IMR-90 (cell line): ENCODE results near the gene OSTC. TPM values are rescaled to one million over a fixed set of nuclear protein-coding genes. Genes with fewer than 3 reads are reported as not detected.

Experiments
- ATAC-seq: fragments of 200-7000 bp; cut with Tn5 transposase; 2 replicates; pipeline ENCODE4 v1.9.1; 2020; ENCODE audit warnings: low read depth, mild to moderate bottlenecking, moderate library complexity
- BruUV-seq: library from RNA; stranded (reverse); fragments of 400-500 nt; replicated peaks from 2 replicates; lab custom pipeline; 2021; lab: Mats Ljungman, UMichigan
- CTCF ChIA-PET: fragments of 300-600 bp; formaldehyde crosslinking; extraction: SDS; loops from one replicate; lab custom pipeline; 2021; ENCODE audit warnings: antibody characterized with exemption; lab: Yijun Ruan, JAX
- POLR2A ChIA-PET: fragments of 300-600 bp; sonication (Branson Sonifier 250); formaldehyde crosslinking; loops from one replicate; lab custom pipeline; 2022; ENCODE audit warnings: antibody characterized with exemption; ENCODE audit not compliant: unreplicated experiment; lab: Charles Lee
- DNase-seq: peaks from one replicate; pipeline ENCODE4 v3.0.0; 2013
- H2AFZ ChIP-seq: replicated peaks from 2 replicates; pipeline ENCODE3; 2013; ENCODE audit warnings: low read length, mild to moderate bottlenecking; ENCODE audit not compliant: poor library complexity
- H2AK5ac ChIP-seq: 2 replicates; pipeline ENCODE4 v1.6.1; 2013; ENCODE audit warnings: low read depth, low read length, inconsistent platforms
- H2AK9ac ChIP-seq: replicated peaks from 2 replicates; pipeline ENCODE3; 2013; ENCODE audit warnings: mild to moderate bottlenecking, low read depth, low read length, moderate library complexity; ENCODE audit not compliant: poor library complexity
- H2BK120ac ChIP-seq: 2 replicates; pipeline ENCODE4 v1.6.1; 2013; ENCODE audit warnings: low read depth, low read length, inconsistent platforms
- H2BK15ac ChIP-seq: 3 replicates; pipeline ENCODE4 v1.6.1; 2013; ENCODE audit warnings: low read depth, low read length, inconsistent platforms
- H2BK20ac ChIP-seq: 2 replicates; pipeline ENCODE4 v1.6.1; 2013; ENCODE audit warnings: low read depth, mild to moderate bottlenecking, inconsistent platforms, low read length, moderate library complexity
- H2BK5ac ChIP-seq: 2 replicates; pipeline ENCODE4 v1.6.1; 2013; ENCODE audit warnings: mild to moderate bottlenecking, low read depth, low read length, inconsistent platforms; ENCODE audit not compliant: poor library complexity, severe bottlenecking
- H3K14ac ChIP-seq: replicated peaks from 2 replicates; pipeline ENCODE4 v1.6.1; 2013; ENCODE audit warnings: low read depth, low read length, inconsistent platforms
- H3K18ac ChIP-seq: 2 replicates; pipeline ENCODE4 v1.6.1; 2013; ENCODE audit warnings: low read depth, low read length, control low read depth
- H3K23ac ChIP-seq: 2 replicates; pipeline ENCODE4 v1.6.1; 2013; ENCODE audit warnings: low read depth, low read length, inconsistent platforms
- H3K27ac ChIP-seq: 2 replicates; pipeline ENCODE4 v1.5.1; 2013; ENCODE audit warnings: mild to moderate bottlenecking, control low read depth, low read length; ENCODE audit not compliant: insufficient read depth
- H3K27me3 ChIP-seq: 2 replicates; pipeline ENCODE4 v1.6.1; 2013; ENCODE audit warnings: low read length; ENCODE audit not compliant: control insufficient read depth, insufficient read depth
- H3K36me3 ChIP-seq: 2 replicates; pipeline ENCODE4 v1.6.1; 2013; ENCODE audit warnings: low read length, mixed read lengths; ENCODE audit not compliant: control insufficient read depth, insufficient read depth
- H3K4ac ChIP-seq: 2 replicates; pipeline ENCODE4 v1.6.1; 2013; ENCODE audit warnings: low read depth, low read length, inconsistent platforms
- H3K4me1 ChIP-seq: 2 replicates; pipeline ENCODE4 v1.6.1; 2013; ENCODE audit warnings: low read length, mixed read lengths; ENCODE audit not compliant: control insufficient read depth, insufficient read depth
- H3K4me2 ChIP-seq: 2 replicates; pipeline ENCODE4 v1.6.1; 2013; ENCODE audit warnings: low read depth, mild to moderate bottlenecking, control low read depth, low read length, moderate library complexity
- H3K4me3 ChIP-seq: 2 replicates; pipeline ENCODE4 v1.5.1; 2013; ENCODE audit warnings: low read depth, mild to moderate bottlenecking, control low read depth, low read length, moderate library complexity; ENCODE audit not compliant: insufficient read depth
- H3K56ac ChIP-seq: 2 replicates; pipeline ENCODE4 v1.6.1; 2013; ENCODE audit warnings: low read length, inconsistent platforms; ENCODE audit not compliant: insufficient read depth; ENCODE audit errors: extremely low read depth
- H3K79me1 ChIP-seq, 2 experiments: 2 replicates each; pipeline ENCODE4 v1.6.1; 2013; ENCODE audit warnings: low read length in 2 of 2, inconsistent platforms in 1 of 2, low read depth in 1 of 2
- H3K9ac ChIP-seq: 2 replicates; pipeline ENCODE4 v1.6.1; 2013; ENCODE audit warnings: low read depth, low read length, control low read depth
- H3K9me1 ChIP-seq: 2 replicates; pipeline ENCODE4 v1.6.1; 2013; ENCODE audit warnings: low read length, inconsistent platforms; ENCODE audit not compliant: insufficient read depth
- H3K9me3 ChIP-seq: 2 replicates; pipeline ENCODE4 v1.6.1; 2013; ENCODE audit warnings: low read length; ENCODE audit not compliant: control insufficient read depth, insufficient read depth
- H4K20me1 ChIP-seq: 2 replicates; pipeline ENCODE4 v1.6.1; 2013; ENCODE audit warnings: low read length, inconsistent platforms; ENCODE audit not compliant: insufficient read depth
- H4K5ac ChIP-seq: 2 replicates; pipeline ENCODE4 v1.6.1; 2013; ENCODE audit warnings: mild to moderate bottlenecking, low read depth, low read length, control low read depth
- H4K8ac ChIP-seq, 2 experiments: 2 replicates each; pipeline ENCODE4 v1.6.1; 2013; ENCODE audit warnings: low read depth in 2 of 2, low read length in 2 of 2, control low read depth in 1 of 2, inconsistent platforms in 1 of 2
- H4K91ac ChIP-seq: 2 replicates; pipeline ENCODE4 v1.6.1; 2013; ENCODE audit warnings: low read depth, low read length, inconsistent platforms; ENCODE audit not compliant: insufficient read depth
- BHLHE40 ChIP-seq: fragments of 150-350 bp; IDR thresholded peaks from 2 replicates; pipeline ENCODE4 v1.6.1; 2016; ENCODE audit warnings: mild to moderate bottlenecking, low read depth, low read length
- CEBPB ChIP-seq: IDR thresholded peaks from 2 replicates; pipeline ENCODE4 v1.6.1; 2012; ENCODE audit warnings: low read depth, low read length, improper control_type of control experiment
- CHD1 ChIP-seq: IDR thresholded peaks from 2 replicates; pipeline ENCODE4 v1.6.1; 2012; ENCODE audit warnings: low read depth, low read length, improper control_type of control experiment
- CTCF ChIP-seq: conservative IDR thresholded peaks from 2 replicates; pipeline ENCODE4 v1.5.1; 2012; ENCODE audit warnings: mild to moderate bottlenecking, low read depth, low read length, improper control_type of control experiment
- ELK1 ChIP-seq: fragments of 150-350 bp; IDR thresholded peaks from 2 replicates; pipeline ENCODE4 v1.6.1; 2016; ENCODE audit warnings: low read depth, mild to moderate bottlenecking, low read length, moderate library complexity, borderline replicate concordance
- MAFK ChIP-seq: IDR thresholded peaks from 2 replicates; pipeline ENCODE4 v1.6.1; 2012; ENCODE audit warnings: low read depth, low read length, improper control_type of control experiment
- MXI1 ChIP-seq: IDR thresholded peaks from 2 replicates; pipeline ENCODE4 v1.6.1; 2012; ENCODE audit warnings: low read depth, mild to moderate bottlenecking, low read length, moderate library complexity, borderline replicate concordance
- POLR2A ChIP-seq: IDR thresholded peaks from 2 replicates; pipeline ENCODE4 v1.6.1; 2012; ENCODE audit warnings: mild to moderate bottlenecking, low read depth, low read length
- RAD21 ChIP-seq: IDR thresholded peaks from 2 replicates; pipeline ENCODE4 v1.6.1; 2012; ENCODE audit warnings: low read length, improper control_type of control experiment
- SMC3 ChIP-seq: fragments of 150-350 bp; IDR thresholded peaks from 2 replicates; pipeline ENCODE4 v1.6.1; 2016; ENCODE audit warnings: low read depth, mild to moderate bottlenecking, antibody characterized with exemption, low read length, moderate library complexity
- USF2 ChIP-seq: fragments of 150-350 bp; IDR thresholded peaks from 2 replicates; pipeline ENCODE4 v1.6.1; 2017; ENCODE audit warnings: mild to moderate bottlenecking, antibody characterized with exemption, low read length, low read depth
- WGBS, 2 experiments: methylation state at CpG; one replicate each; pipeline versions ENCODE4 v1.1.5 to v1.1.7; 2013; ENCODE audit warnings: missing lambda C conversion rate in 2 of 2; ENCODE audit not compliant: insufficient read length in 1 of 2; ENCODE audit errors: extremely low coverage in 2 of 2; 5-methylcytosine and 5-hydroxymethylcytosine counted together
- dilution Hi-C: fragments of 300-500 bp; cut with HindIII; formaldehyde crosslinking; loops from one replicate; pipeline ENCODE4 v1.14.3; 2018; ENCODE audit warnings: low sequenced_read_pairs; ENCODE audit not compliant: unreplicated experiment
- in situ Hi-C: fragments of 300-500 bp; cut with MboI; formaldehyde crosslinking; loops from 3 replicates; pipeline ENCODE4 v1.14.3; 2019; ENCODE audit warnings: low sequenced_read_pairs, inconsistent platforms, mixed read lengths
- intact Hi-C: fragments of 100-400 bp; cut with micrococcal nuclease; formaldehyde crosslinking; loops from 2 replicates; pipeline ENCODE4 v1.10.0; 2022
- polyA plus RNA-seq, 3 experiments: library from polyadenylated mRNA; depleted of rRNA; stranded (reverse); fragments of >200 nt; gene quantifications; 2 replicates each; pipeline ENCODE4 v1.2.3, GENCODE V29; 2012; ENCODE audit warnings: low replicate concordance in 1 of 3
- total RNA-seq: library from RNA; depleted of rRNA; stranded (reverse); fragments of >200 nt; gene quantifications from 2 replicates; pipeline ENCODE4 v1.2.3, GENCODE V29; 2012

OSTC gene
- total and polyA plus RNA-seq, 2 of the 4 experiments (the other 2 are of a cell fraction), result 173 to 13,576 TPM

GRCh38 chr4:108681321-108681809, 31.0 kb downstream of the OSTC start:
- H2AFZ ChIP-seq, result no peak overlapping the region
- intact Hi-C loops (no loop called here), in situ Hi-C loops (loop anchor here (10.0 kb wide), 1 partner anchor 723 kb away; no protein-coding TSS in a partner anchor), dilution Hi-C loops (no loop called here)
- H3K27me3 ChIP-seq, result no peaks in the 10 kb centered on the region
- no TSS peak for BruUV-seq
- H3K56ac ChIP-seq, result no peak overlapping the region
- H4K20me1 ChIP-seq, result no peaks in the 10 kb centered on the region
- no peak overlapping the region for H3K27ac ChIP-seq
- no peak overlapping the region for H2BK15ac ChIP-seq
- POLR2A ChIA-PET, result no interaction called here
- H2AK9ac ChIP-seq, result no peak overlapping the region
- H3K4ac ChIP-seq, result no peak overlapping the region
- TF ChIP-seq SMC3 (no peak), CTCF (no peak), POLR2A (no peak), USF2 (no peak), MAFK (no peak), CHD1 (no peak), RAD21 (no peak), BHLHE40 (no peak), MXI1 (no peak), CEBPB (no peak), ELK1 (no peak)
- no peak overlapping the region for H2BK120ac ChIP-seq
- no peaks in the 10 kb centered on the region for H3K4me1 ChIP-seq
- H3K4me3 ChIP-seq, result no peak overlapping the region
- no peak overlapping the region for H4K5ac ChIP-seq
- no peaks in the 10 kb centered on the region for H3K36me3 ChIP-seq
- no peak overlapping the region for H3K4me2 ChIP-seq
- H2BK5ac ChIP-seq, result no peak overlapping the region
- no peak for ATAC-seq
- H2AK5ac ChIP-seq, result no peak overlapping the region
- H3K9me3 ChIP-seq, result no peaks in the 10 kb centered on the region
- 80% methylated on average over 3 of the region's 5 CpGs; no CpG with 5 or more reads in 1 of the 2 experiments for WGBS, 2 experiments
- no peak overlapping the region for H3K18ac ChIP-seq
- H3K9me1 ChIP-seq, result no peaks in the 10 kb centered on the region
- no peak overlapping the region for H2BK20ac ChIP-seq
- DNase-seq, result no peak
- CTCF ChIA-PET, result no interaction called here
- no peak overlapping the region for H3K23ac ChIP-seq
- H3K9ac ChIP-seq, result no peak overlapping the region
- no peak overlapping the region for H3K14ac ChIP-seq
- H4K8ac ChIP-seq, result no peak overlapping the region
- no peak overlapping the region for H4K91ac ChIP-seq
- H3K79me1 ChIP-seq, result no peaks in the 10 kb centered on the region
